ENCODE data around the gene CTNNBL1. TPM values are rescaled to one million over a fixed set of nuclear protein-coding genes. Genes with fewer than 3 reads are reported as not detected.

Gene CTNNBL1
- total and polyA plus RNA-seq, 8 donors, result 10.5 to 148 (median 42.0) TPM

DNA sequence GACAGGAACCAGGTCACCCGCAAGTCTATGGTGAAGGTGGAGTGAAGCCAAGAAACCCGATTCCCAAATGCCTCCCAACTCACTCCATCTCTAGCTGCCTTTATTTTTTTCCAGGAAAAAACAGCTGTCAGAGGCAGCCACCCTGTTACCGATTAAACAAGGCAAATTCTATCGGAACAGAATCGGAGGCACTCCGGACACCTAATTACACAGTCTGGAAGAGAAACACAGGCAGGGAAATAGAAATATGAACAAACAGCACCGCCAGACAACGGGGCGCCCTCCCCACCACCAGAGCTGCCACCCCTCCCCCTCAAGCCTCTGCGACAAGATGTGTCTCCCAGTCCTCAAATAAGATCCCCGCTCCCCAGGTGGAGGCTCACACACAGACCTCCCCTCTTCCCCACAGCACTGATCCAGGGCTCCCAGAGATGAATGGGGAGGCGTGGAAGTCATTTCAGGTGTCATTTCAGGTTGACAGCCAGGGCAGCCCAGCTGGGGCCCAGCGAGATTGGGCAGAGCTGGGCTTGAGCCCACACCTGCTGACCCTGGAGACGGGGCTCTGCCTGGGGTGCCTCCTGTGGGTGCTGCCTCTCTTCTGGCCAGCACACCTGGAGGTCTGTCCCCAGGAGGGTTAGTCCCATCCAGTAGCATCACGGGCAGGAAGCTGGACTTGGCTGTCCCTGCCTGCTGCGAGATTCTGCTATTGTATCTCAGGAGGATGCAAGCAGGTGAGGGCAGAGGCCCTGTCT, 189.3 kb downstream of the CTNNBL1 start:
- Histone ChIP-seq H3K4me1 (peaks cover 0 to 7% (median 0%) of the 10 kb centered on the region in 4 donors), H3K27me3 (peaks cover 0 to 6% (median 0%) of the 10 kb centered on the region in 3 donors), H3K27ac (no peak overlapping the region), H3K4me3 (no peak overlapping the region), H3K9me3 (no peaks in the 10 kb centered on the region), H3K36me3 (no peaks in the 10 kb centered on the region)
- WGBS, 5 donors, result 61 to 69% (median 64%) methylated on average over 12 to 16 of the region's 16 CpGs
- intact Hi-C loops (cut with DNase I; ENCODE audit: low total_unique reads), result no loop called here
- DNase-seq, result no peak
- TF ChIP-seq POLR2AphosphoS5 (IDR thresholded peaks at IDR 0.05) (no peak), EP300 (IDR thresholded peaks at IDR 0.05) (no peak), POLR2A (IDR thresholded peaks at IDR 0.05) (no peak)
- TF ChIP-seq, protein P1, sequence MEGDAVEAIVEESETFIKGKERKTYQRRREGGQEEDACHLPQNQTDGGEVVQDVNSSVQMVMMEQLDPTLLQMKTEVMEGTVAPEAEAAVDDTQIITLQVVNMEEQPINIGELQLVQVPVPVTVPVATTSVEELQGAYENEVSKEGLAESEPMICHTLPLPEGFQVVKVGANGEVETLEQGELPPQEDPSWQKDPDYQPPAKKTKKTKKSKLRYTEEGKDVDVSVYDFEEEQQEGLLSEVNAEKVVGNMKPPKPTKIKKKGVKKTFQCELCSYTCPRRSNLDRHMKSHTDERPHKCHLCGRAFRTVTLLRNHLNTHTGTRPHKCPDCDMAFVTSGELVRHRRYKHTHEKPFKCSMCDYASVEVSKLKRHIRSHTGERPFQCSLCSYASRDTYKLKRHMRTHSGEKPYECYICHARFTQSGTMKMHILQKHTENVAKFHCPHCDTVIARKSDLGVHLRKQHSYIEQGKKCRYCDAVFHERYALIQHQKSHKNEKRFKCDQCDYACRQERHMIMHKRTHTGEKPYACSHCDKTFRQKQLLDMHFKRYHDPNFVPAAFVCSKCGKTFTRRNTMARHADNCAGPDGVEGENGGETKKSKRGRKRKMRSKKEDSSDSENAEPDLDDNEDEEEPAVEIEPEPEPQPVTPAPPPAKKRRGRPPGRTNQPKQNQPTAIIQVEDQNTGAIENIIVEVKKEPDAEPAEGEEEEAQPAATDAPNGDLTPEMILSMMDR (IDR thresholded peaks at IDR 0.05), result no peak

DNA sequence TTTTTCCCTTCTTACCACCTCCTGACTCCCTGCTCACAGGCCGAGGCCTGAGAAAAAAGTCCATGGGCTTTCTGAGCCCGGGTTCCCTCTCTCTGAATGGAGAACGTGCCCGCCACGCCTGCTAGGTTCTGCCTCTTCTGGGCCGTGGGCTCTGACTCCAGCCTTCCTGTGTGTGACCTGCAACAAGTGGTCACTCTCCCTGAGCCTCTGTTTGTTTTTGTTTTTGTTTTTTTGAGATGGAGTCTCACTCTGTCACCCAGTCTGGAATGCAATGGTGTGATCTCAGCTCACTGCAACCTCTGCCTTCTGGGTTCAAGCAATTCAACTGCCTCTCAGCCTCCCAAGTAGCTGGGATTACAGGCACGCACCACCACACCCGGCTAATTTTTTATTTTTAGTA, 191.2 kb downstream of the CTNNBL1 start:
- Histone ChIP-seq H3K4me1 (peaks cover 0 to 7% (median 0%) of the 10 kb centered on the region in 4 donors), H3K36me3 (no peaks in the 10 kb centered on the region), H3K9me3 (no peaks in the 10 kb centered on the region), H3K27me3 (peaks cover 0 to 6% (median 0%) of the 10 kb centered on the region in 3 donors), H3K4me3 (no peak overlapping the region), H3K27ac (no peak overlapping the region)
- intact Hi-C loops (cut with DNase I; ENCODE audit: low total_unique reads), result no loop called here
- no peak for DNase-seq
- no peak for TF ChIP-seq POLR2AphosphoS5 (IDR thresholded peaks at IDR 0.05)
- TF ChIP-seq POLR2A (IDR thresholded peaks at IDR 0.05), result no peak
- TF ChIP-seq EP300 (IDR thresholded peaks at IDR 0.05), result no peak
- TF ChIP-seq, protein P1 (IDR thresholded peaks at IDR 0.05), result no peak
- WGBS, 5 donors, result 91 to 95% (median 92%) methylated on average over 8 of the region's 8 CpGs

DNA sequence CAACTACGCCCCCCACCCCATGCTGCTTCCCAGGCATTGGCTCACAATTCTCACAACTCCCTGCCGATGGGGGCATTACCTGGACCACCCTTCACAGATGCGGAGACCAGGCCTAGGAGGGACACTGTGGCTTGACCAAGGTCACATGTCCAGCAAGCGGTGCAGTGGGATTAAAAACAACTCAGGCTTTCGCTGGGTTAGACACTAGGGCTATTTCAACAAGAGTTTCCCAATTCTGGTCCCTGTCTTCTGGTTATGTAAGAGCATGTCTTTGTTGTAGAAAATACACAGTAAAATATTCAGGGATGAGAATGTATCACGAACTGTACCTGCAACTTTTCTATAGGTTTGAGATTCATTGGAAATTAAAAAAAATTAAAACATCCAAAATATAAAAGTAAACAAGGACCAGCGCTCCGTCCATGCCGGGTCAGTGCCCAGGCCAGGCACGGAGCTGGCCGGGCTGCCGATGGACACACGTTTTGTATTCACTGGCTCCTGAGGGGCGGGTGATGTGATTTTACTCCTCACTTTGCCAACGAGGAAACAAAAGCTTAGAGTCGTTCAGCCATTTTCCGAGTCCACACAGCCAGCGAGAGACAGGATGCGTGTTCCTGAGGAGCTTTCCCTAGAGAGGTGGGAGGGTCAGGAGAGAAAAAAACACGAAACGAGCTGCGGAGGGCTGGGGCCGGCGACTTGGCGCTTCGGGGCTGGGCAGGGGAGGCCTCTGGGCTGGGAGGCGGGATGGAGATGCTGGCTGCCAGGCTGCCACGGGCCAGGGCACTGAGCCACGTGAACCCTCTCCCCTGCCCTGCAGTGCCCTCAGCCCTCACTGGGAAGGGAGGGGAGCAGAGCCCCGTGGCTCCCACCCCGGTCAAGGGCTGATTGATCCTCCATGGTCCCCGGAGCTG, 192.0 kb downstream of the CTNNBL1 start:
- H3K9me3 ChIP-seq, result no peaks in the 10 kb centered on the region
- 56 to 64% (median 62%) methylated on average over 30 to 32 of the region's 32 CpGs for WGBS, 5 donors
- peaks cover 0 to 3% (median 0%) of the 10 kb centered on the region in 4 donors for H3K4me1 ChIP-seq
- intact Hi-C loops (cut with DNase I; ENCODE audit: low total_unique reads), result no loop called here
- peaks cover 0 to 6% (median 0%) of the 10 kb centered on the region in 3 donors for H3K27me3 ChIP-seq
- DNase-seq, result no peak
- no peak overlapping the region for H3K27ac ChIP-seq
- H3K36me3 ChIP-seq, result no peaks in the 10 kb centered on the region
- no peak for TF ChIP-seq EP300 (IDR thresholded peaks at IDR 0.05)
- TF ChIP-seq, protein P1 (IDR thresholded peaks at IDR 0.05), result no peak
- no peak for TF ChIP-seq POLR2A (IDR thresholded peaks at IDR 0.05)
- no peak for TF ChIP-seq POLR2AphosphoS5 (IDR thresholded peaks at IDR 0.05)
- no peak overlapping the region for H3K4me3 ChIP-seq

DNA sequence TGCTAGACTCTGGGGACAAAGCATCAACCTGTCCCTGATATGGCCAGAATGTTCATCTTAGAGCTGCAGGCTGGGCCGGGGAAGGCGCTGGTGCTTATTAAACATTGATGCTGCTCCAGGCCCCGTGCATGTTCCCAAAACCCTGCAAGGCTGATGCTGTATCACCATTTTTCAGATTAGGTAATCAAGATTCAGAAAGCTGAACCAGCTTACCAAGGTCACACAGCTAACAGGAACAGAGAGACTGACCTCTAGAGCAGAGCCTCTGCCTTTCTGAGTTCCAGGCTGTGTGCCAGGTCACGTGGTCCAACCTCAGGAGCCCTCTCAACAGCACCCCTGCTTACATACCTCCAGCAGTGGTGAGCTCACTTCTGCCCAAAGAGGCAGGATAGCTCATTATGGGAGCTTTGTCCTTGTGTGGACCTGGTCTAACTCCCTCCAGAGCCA, 193.0 kb downstream of the CTNNBL1 start:
- no peak for TF ChIP-seq EP300 (IDR thresholded peaks at IDR 0.05)
- TF ChIP-seq POLR2A (IDR thresholded peaks at IDR 0.05), result no peak
- TF ChIP-seq, protein P1 (IDR thresholded peaks at IDR 0.05), result no peak
- TF ChIP-seq POLR2AphosphoS5 (IDR thresholded peaks at IDR 0.05), result no peak
- 55 to 76% (median 61%) methylated on average over 4 of the region's 4 CpGs for WGBS, 5 donors

More for the DNA sequence above, 193.0 kb downstream of the CTNNBL1 start:
- Histone ChIP-seq H3K36me3 (no peaks in the 10 kb centered on the region), H3K4me3 (no peak overlapping the region), H3K9me3 (no peaks in the 10 kb centered on the region), H3K27ac (no peak overlapping the region), H3K27me3 (peaks cover 0 to 6% (median 0%) of the 10 kb centered on the region in 3 donors), H3K4me1 (no peaks in the 10 kb centered on the region)
- DNase-seq, result peak in 1 of 2 donors; percentile 64
- intact Hi-C loops (cut with DNase I; ENCODE audit: low total_unique reads), result no loop called here

Measured in stomach (tissue), 9 donors.